ENCODE results near the gene ZNF660.
"Not testable (repeated sequence)": the region's sequence is repeated elsewhere in the genome, so short reads cannot be mapped to it uniquely, and the experiment has no call there.

ZNF660 gene

GRCh38 chr3:44584646-44585501, at the start of gene ZNF660:
Gene ZNF660 (plus strand): TSS chr3:44584964. CDS start chr3:44594194, 9,230 bp downstream.
- DNase-seq: peak; percentile 39

- no peak for DNase-seq
Measured at GRCh38 chr3:44535364-44535763, 49.4 kb upstream of the ZNF660 start.

GRCh38 chr3:44544811-44545210, 40.0 kb upstream of the ZNF660 start:
- DNase-seq: not testable (repeated sequence)

- peak; percentile 74 for DNase-seq
Measured at GRCh38 chr3:44554626-44555592, 29.9 kb upstream of the ZNF660 start, which contains the start of gene ZKSCAN7. Gene ZKSCAN7 (plus strand): TSS chr3:44555193. CDS start chr3:44557048, 1,855 bp downstream.

GRCh38 chr3:44555723-44556122, 29.0 kb upstream of the ZNF660 start:
- DNase-seq: no peak

GRCh38 chr3:44557074-44557473, 27.7 kb upstream of the ZNF660 start:
- no peak for DNase-seq

- no peak for DNase-seq
Measured at GRCh38 chr3:44561076-44561475, 23.7 kb upstream of the ZNF660 start.

- no peak for DNase-seq
Measured at GRCh38 chr3:44562147-44562546, 22.6 kb upstream of the ZNF660 start.

GRCh38 chr3:44568561-44568960, 16.2 kb upstream of the ZNF660 start:
- DNase-seq: no peak

GRCh38 chr3:44571024-44571423, 13.7 kb upstream of the ZNF660 start:
- DNase-seq: no peak

- DNase-seq: no peak
Measured at GRCh38 chr3:44576613-44577012, 8.2 kb upstream of the ZNF660 start.

GRCh38 chr3:44577354-44577952, 7.3 kb upstream of the ZNF660 start:
- not testable (repeated sequence) for DNase-seq

GRCh38 chr3:44578316-44578715, 6.4 kb upstream of the ZNF660 start:
- DNase-seq: not testable (repeated sequence)

GRCh38 chr3:44578924-44579515, 5.7 kb upstream of the ZNF660 start:
- not testable (repeated sequence) for DNase-seq

GRCh38 chr3:44579749-44580148, 5.0 kb upstream of the ZNF660 start:
- not testable (repeated sequence) for DNase-seq

GRCh38 chr3:44580971-44581370, 3.8 kb upstream of the ZNF660 start:
- DNase-seq: not testable (repeated sequence)

- no peak for DNase-seq
Measured at GRCh38 chr3:44596621-44597020, 11.9 kb downstream of the ZNF660 start.

- DNase-seq: no peak
Measured at GRCh38 chr3:44601749-44602148, 17.0 kb downstream of the ZNF660 start.

GRCh38 chr3:44612678-44613077, 27.9 kb downstream of the ZNF660 start:
- no peak for DNase-seq

- peak; percentile 61 for DNase-seq
Measured at GRCh38 chr3:44624749-44625480, 40.2 kb downstream of the ZNF660 start, which contains the start of gene ZNF197. Gene ZNF197 (plus strand): TSS chr3:44625036. CDS start chr3:44629155, 4,119 bp downstream.

- DNase-seq: no peak
Measured at GRCh38 chr3:44628716-44629115, 44.0 kb downstream of the ZNF660 start.

- no peak for DNase-seq
Measured at GRCh38 chr3:44632193-44632592, 47.4 kb downstream of the ZNF660 start.

All from 8988T (cell line).